ENCODE measurements around the gene PLOD3. TPM values are rescaled to one million over a fixed set of nuclear protein-coding genes. Genes with fewer than 3 reads are reported as not detected.
"Not testable (repeated sequence)": the region's sequence is repeated elsewhere in the genome, so short reads cannot be mapped to it uniquely, and the experiment has no call there.

Gene PLOD3, protein sequence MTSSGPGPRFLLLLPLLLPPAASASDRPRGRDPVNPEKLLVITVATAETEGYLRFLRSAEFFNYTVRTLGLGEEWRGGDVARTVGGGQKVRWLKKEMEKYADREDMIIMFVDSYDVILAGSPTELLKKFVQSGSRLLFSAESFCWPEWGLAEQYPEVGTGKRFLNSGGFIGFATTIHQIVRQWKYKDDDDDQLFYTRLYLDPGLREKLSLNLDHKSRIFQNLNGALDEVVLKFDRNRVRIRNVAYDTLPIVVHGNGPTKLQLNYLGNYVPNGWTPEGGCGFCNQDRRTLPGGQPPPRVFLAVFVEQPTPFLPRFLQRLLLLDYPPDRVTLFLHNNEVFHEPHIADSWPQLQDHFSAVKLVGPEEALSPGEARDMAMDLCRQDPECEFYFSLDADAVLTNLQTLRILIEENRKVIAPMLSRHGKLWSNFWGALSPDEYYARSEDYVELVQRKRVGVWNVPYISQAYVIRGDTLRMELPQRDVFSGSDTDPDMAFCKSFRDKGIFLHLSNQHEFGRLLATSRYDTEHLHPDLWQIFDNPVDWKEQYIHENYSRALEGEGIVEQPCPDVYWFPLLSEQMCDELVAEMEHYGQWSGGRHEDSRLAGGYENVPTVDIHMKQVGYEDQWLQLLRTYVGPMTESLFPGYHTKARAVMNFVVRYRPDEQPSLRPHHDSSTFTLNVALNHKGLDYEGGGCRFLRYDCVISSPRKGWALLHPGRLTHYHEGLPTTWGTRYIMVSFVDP
- polyA plus RNA-seq (2013, experiment 1 of 2), result 210 TPM
- 206 TPM for polyA plus RNA-seq (2013, experiment 2 of 2)

DNA sequence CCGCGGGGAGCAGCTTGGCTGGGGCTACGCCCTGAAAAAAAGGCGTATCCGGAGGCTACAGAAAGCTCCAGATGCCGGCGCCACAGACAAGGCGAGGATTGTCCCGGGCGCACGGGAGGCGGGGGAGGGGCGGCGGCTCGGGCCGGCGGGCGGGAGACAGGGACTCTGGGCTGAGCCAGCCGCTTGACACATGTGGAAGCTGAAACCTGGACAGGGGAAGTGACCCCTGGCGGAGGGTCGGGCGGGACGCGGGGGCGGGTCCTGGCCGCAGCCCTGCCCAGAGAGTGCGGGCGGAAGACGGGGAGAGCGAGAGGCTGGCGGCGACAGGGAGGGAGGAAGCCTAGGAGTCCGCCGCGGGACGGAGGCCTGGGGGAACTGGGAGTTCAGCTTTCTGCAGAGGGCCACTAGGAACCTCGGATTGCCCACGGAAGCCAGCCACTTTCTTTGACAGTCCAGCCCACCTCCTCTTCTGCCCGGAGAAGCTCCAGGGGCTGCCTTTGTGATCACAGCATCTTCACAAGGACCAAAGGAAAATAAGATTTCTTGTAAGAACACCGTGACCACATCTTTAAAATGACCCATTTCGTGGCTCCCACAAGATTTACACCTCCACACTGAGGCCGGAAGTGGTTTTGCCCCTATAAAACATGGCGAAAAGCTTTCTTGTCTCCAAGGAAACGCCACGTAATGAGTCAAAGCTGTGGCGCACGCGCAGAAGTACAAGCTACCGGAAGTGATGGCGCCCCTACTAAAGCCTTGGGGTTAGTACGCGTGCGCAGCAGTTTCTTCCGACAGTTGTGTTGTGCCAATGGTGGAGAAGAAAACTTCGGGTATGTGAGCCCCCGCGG, at the start of gene PLOD3, which contains the start of gene ZNHIT1:
TSS of gene PLOD3 (minus strand) at position 194 of the 848 bp plus-strand sequence. CDS start 307 bp downstream, outside the sequence.
TSS of gene ZNHIT1 (plus strand) at position 778 of the 848 bp plus-strand sequence. CDS start at position 809, 31 bp downstream.
- WGBS, result under 1% methylated on average over 55 of the region's 57 CpGs
- H3K18ac ChIP-seq (ENCODE audit: low read depth in 1 of 2, low read length in 2 of 2), result peak within 1 kb of the TSS; percentile 67 to 80
- peak; percentile 98 for DNase-seq
- H3K9ac ChIP-seq (ENCODE audit: low read length), result peak within 1 kb of the TSS; percentile 95
- peaks cover 34 to 35% of the 10 kb centered on the region in 2 experiments for H3K36me3 ChIP-seq (ENCODE audit: control insufficient read depth in 1 of 2, insufficient read depth in 2 of 2, low read depth in 1 of 2, low read length in 2 of 2)
- H2BK12ac ChIP-seq (ENCODE audit: low read length in 2 of 2), result peak within 1 kb of the TSS; percentile 2 to 24
- peak within 1 kb of the TSS; percentile 90 for H4K91ac ChIP-seq (ENCODE audit: low read length)
- H2BK15ac ChIP-seq (ENCODE audit: low read depth, poor library complexity, severe bottlenecking), result peak within 1 kb of the TSS; percentile 44
- H4K8ac ChIP-seq (ENCODE audit: low read length), result peak within 1 kb of the TSS; percentile 70
- peaks cover 25% of the 10 kb centered on the region for H3K4me1 ChIP-seq (ENCODE audit: control insufficient read depth, insufficient read depth, low read depth, low read length)
- peak within 1 kb of the TSS; percentile 95 for H3K27ac ChIP-seq (ENCODE audit: low read length, poor library complexity, severe bottlenecking)
- peak within 1 kb of the TSS; percentile 46 for H2AFZ ChIP-seq (ENCODE audit: low read depth, low read length)
- peak within 1 kb of the TSS; percentile 96 to 99 for H3K4ac ChIP-seq (ENCODE audit: low read depth in 1 of 2, low read length in 2 of 2)
- no peaks in the 10 kb centered on the region for H3K27me3 ChIP-seq (ENCODE audit: control insufficient read depth in 1 of 2, insufficient read depth in 1 of 2, low read length in 2 of 2)
- peak within 1 kb of the TSS; percentile 17 for H2AK5ac ChIP-seq (ENCODE audit: low read length, severe bottlenecking)
- H2BK5ac ChIP-seq (ENCODE audit: low read depth, low read length, poor library complexity, severe bottlenecking), result peak within 1 kb of the TSS; percentile 49
- H3K4me2 ChIP-seq (ENCODE audit: low read length, poor library complexity, severe bottlenecking), result peak within 1 kb of the TSS; percentile 82
- H2BK120ac ChIP-seq (ENCODE audit: low read depth, low read length), result peak within 1 kb of the TSS; percentile 83
- peak within 1 kb of the TSS in 1 of 2 experiments; percentile 92 for H3K14ac ChIP-seq (ENCODE audit: low read length in 2 of 2)
- peak within 1 kb of the TSS; percentile 74 to 93 for H3K4me3 ChIP-seq (ENCODE audit: insufficient read depth in 1 of 2, low read depth in 1 of 2, low read length in 2 of 2)
- H3K79me1 ChIP-seq (replicated peaks; ENCODE audit: low read length, poor library complexity, severe bottlenecking), result peaks cover 31% of the 10 kb centered on the region
- H3K23ac ChIP-seq (ENCODE audit: low read length in 2 of 2), result peak within 1 kb of the TSS; percentile 57 to 86
- H3K9me3 ChIP-seq (ENCODE audit: control insufficient read depth, low read length), result no peaks in the 10 kb centered on the region

DNA sequence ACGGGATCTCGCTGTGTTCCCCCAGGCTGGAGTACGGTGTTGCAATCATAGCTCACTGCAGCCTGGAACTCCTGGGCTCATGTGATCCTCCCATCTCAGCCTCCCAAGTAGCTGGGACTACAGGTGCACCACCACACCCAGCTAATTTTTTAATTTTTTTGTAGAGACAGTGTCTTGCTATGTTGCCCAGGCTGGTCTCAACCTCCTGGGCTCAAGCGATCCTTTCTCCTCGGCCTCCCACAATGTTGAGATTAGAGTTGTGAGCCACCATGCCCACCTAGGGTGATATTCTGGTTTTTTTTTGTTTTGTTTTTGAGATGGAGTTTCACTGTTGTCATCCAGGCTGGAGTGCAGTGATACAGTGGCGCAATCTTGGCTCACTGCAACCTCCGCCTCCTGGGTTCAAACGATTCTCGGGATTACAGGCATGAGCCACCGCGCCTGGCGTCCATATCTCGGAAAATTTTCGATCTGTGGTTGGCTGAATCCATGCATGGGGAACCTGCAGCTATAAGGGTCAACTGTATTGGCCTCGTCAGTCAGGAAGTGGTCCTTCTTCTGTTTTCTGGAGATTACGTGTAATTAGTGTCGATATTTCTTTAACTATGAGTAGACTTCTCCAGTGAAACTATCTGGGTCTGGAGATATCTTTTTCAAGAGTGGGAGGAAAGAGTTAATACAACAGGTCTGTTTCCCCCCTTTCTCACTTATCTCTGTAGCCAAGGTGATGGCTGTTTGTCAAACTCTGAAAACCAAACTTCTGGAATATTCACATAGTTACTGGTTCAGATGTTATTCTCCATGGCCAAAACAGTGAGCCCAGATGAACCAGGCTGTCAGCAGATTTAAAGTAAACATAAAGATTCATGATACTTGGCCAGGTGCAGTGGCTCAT, 48.5 kb upstream of the PLOD3 start:
- Histone ChIP-seq H3K14ac (ENCODE audit: low read length in 2 of 2) (no peak overlapping the region), H2BK15ac (ENCODE audit: low read depth, poor library complexity, severe bottlenecking) (no peak overlapping the region), H3K4me1 (ENCODE audit: control insufficient read depth, insufficient read depth, low read depth, low read length) (peaks cover 2% of the 10 kb centered on the region), H3K27me3 (ENCODE audit: control insufficient read depth in 1 of 2, insufficient read depth in 1 of 2, low read length in 2 of 2) (peaks cover 7 to 19% of the 10 kb centered on the region in 2 experiments), H3K4me3 (ENCODE audit: insufficient read depth in 1 of 2, low read depth in 1 of 2, low read length in 2 of 2) (no peak overlapping the region), H2BK5ac (ENCODE audit: low read depth, low read length, poor library complexity, severe bottlenecking) (no peak overlapping the region), H2BK120ac (ENCODE audit: low read depth, low read length) (no peak overlapping the region), H3K4ac (ENCODE audit: low read depth in 1 of 2, low read length in 2 of 2) (no peak overlapping the region), H3K9me3 (ENCODE audit: control insufficient read depth, low read length) (no peaks in the 10 kb centered on the region), H3K27ac (ENCODE audit: low read length, poor library complexity, severe bottlenecking) (no peak overlapping the region), H3K79me1 (replicated peaks; ENCODE audit: low read length, poor library complexity, severe bottlenecking) (no peaks in the 10 kb centered on the region), H2AFZ (ENCODE audit: low read depth, low read length) (no peak overlapping the region), H4K8ac (ENCODE audit: low read length) (no peak overlapping the region), H2AK5ac (ENCODE audit: low read length, severe bottlenecking) (no peak overlapping the region), H3K36me3 (ENCODE audit: control insufficient read depth in 1 of 2, insufficient read depth in 2 of 2, low read depth in 1 of 2, low read length in 2 of 2) (no peaks in the 10 kb centered on the region), H2BK12ac (ENCODE audit: low read length in 2 of 2) (no peak overlapping the region), H3K9ac (ENCODE audit: low read length) (no peak overlapping the region), H3K4me2 (ENCODE audit: low read length, poor library complexity, severe bottlenecking) (no peak overlapping the region), H3K18ac (ENCODE audit: low read depth in 1 of 2, low read length in 2 of 2) (no peak overlapping the region), H3K23ac (ENCODE audit: low read length in 2 of 2) (no peak overlapping the region), H4K91ac (ENCODE audit: low read length) (no peak overlapping the region)
- WGBS, result 86% methylated on average over 16 of the region's 17 CpGs
- no peak for DNase-seq

DNA sequence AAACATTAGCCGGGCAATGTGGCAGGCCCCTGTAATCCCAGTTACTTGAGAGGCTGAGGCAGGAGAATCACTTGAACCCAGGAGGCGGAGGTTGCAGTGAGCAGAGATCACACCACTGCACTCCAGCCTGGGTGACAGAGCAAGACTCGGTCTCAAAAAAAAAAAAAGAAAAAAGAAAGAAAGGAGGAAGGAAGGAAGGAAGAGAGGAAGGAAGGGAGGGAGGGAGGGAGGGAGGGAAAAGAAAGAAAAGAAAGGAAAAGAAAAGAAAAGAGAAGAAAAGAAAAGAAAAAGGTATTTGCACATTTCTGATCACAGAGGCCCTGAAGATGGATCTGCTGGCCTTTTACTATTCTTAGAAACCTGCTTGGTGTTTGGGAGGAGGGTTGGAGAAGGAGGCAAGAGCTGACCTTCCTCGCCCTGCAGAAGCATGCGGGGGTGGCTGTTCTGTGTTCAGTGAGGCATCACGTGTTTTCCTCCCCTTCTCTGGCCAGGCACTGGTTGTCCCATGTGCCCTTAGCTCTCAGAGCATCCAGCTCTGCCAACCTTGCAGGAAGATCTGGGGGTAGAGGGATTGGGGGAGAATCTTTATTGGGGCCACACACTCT, 46.8 kb upstream of the PLOD3 start:
- H2AFZ ChIP-seq (ENCODE audit: low read depth, low read length), result not testable (repeated sequence)

More for the DNA sequence above, 46.8 kb upstream of the PLOD3 start:
- H3K23ac ChIP-seq (ENCODE audit: low read length in 2 of 2); H4K8ac ChIP-seq (ENCODE audit: low read length); H3K79me1 ChIP-seq (replicated peaks; ENCODE audit: low read length, poor library complexity, severe bottlenecking); H3K9ac ChIP-seq (ENCODE audit: low read length); H3K4me2 ChIP-seq (ENCODE audit: low read length, poor library complexity, severe bottlenecking); H3K18ac ChIP-seq (ENCODE audit: low read depth in 1 of 2, low read length in 2 of 2); H4K91ac ChIP-seq (ENCODE audit: low read length); H3K4me1 ChIP-seq (ENCODE audit: control insufficient read depth, insufficient read depth, low read depth, low read length); H3K36me3 ChIP-seq (ENCODE audit: control insufficient read depth in 1 of 2, insufficient read depth in 2 of 2, low read depth in 1 of 2, low read length in 2 of 2); H2BK120ac ChIP-seq (ENCODE audit: low read depth, low read length); H3K27ac ChIP-seq (ENCODE audit: low read length, poor library complexity, severe bottlenecking); H3K4ac ChIP-seq (ENCODE audit: low read depth in 1 of 2, low read length in 2 of 2); H2BK5ac ChIP-seq (ENCODE audit: low read depth, low read length, poor library complexity, severe bottlenecking); H3K14ac ChIP-seq (ENCODE audit: low read length in 2 of 2); H2BK12ac ChIP-seq (ENCODE audit: low read length in 2 of 2); H2BK15ac ChIP-seq (ENCODE audit: low read depth, poor library complexity, severe bottlenecking); H2AK5ac ChIP-seq (ENCODE audit: low read length, severe bottlenecking); H3K4me3 ChIP-seq (ENCODE audit: insufficient read depth in 1 of 2, low read depth in 1 of 2, low read length in 2 of 2); H3K9me3 ChIP-seq (ENCODE audit: control insufficient read depth, low read length): not testable (repeated sequence)
- 72% methylated on average over 6 of the region's 6 CpGs for WGBS
- H3K27me3 ChIP-seq (ENCODE audit: control insufficient read depth in 1 of 2, insufficient read depth in 1 of 2, low read length in 2 of 2), result peaks cover 8 to 23% of the 10 kb centered on the region in 2 experiments
- DNase-seq, result peak; percentile 5

Data from mesenchymal stem cell (in vitro differentiated cells and primary cell).